Parathyroid adenoma (tissue), 2 donors: ENCODE results near the gene CFAP157.

Source experiments
- H2AFZ ChIP-seq: fragments of 300-600 bp; sonication (generic); one replicate; pipeline ENCODE4 v1.7.0; 2017; ENCODE audit warnings: antibody characterized with exemption, mild to moderate bottlenecking
- H3K27ac ChIP-seq: fragments of 300-600 bp; sonication (generic); one replicate; pipeline ENCODE4 v1.7.0; 2017
- H3K27me3 ChIP-seq: fragments of 300-600 bp; sonication (generic); one replicate; pipeline ENCODE4 v1.7.0; 2017; ENCODE audit warnings: low read length; ENCODE audit not compliant: control insufficient read depth, insufficient read depth
- H3K36me3 ChIP-seq: fragments of 300-600 bp; sonication (generic); one replicate; pipeline ENCODE4 v1.7.0; 2017; ENCODE audit warnings: low read length; ENCODE audit not compliant: control insufficient read depth, insufficient read depth
- H3K4me1 ChIP-seq: fragments of 300-600 bp; sonication (generic); one replicate; pipeline ENCODE4 v1.7.0; 2017; ENCODE audit warnings: control low read depth
- H3K4me2 ChIP-seq: fragments of 300-600 bp; sonication (generic); one replicate; pipeline ENCODE4 v1.7.0; 2017; ENCODE audit warnings: low read length
- H3K4me3 ChIP-seq: fragments of 300-600 bp; sonication (generic); one replicate; pipeline ENCODE4 v1.7.0; 2017; ENCODE audit warnings: low read depth, low read length
- H3K79me2 ChIP-seq: fragments of 300-600 bp; sonication (generic); one replicate; pipeline ENCODE4 v1.7.0; 2017; ENCODE audit warnings: control low read depth
- H3K9ac ChIP-seq: fragments of 300-600 bp; sonication (generic); one replicate; pipeline ENCODE4 v1.7.0; 2017; ENCODE audit warnings: mild to moderate bottlenecking
- H3K9me3 ChIP-seq: fragments of 300-600 bp; sonication (generic); one replicate; pipeline ENCODE4 v1.7.0; 2017; ENCODE audit warnings: low read length; ENCODE audit not compliant: control insufficient read depth
- TF ChIP-seq, protein P1 (sequence below): fragments of 300-600 bp; sonication (generic); IDR thresholded peaks from one replicate; pipeline ENCODE4 v1.7.0; 2017; ENCODE audit warnings: antibody characterized with exemption, mild to moderate bottlenecking
- donor health status: primary hyperparathyroidism.

Gene CFAP157

GRCh38 chr9:127703289-127703946 is 3.4 kb upstream of the CFAP157 start:
- H3K9me3 ChIP-seq: no peaks in the 10 kb centered on the region
- H3K4me1 ChIP-seq: peaks cover 7% of the 10 kb centered on the region
- H3K36me3 ChIP-seq: no peaks in the 10 kb centered on the region
- H3K79me2 ChIP-seq: no peaks in the 10 kb centered on the region
- no peak overlapping the region for H3K9ac ChIP-seq
- no peak overlapping the region for H3K4me2 ChIP-seq
- H3K4me3 ChIP-seq: no peak overlapping the region
- TF ChIP-seq, protein P1, sequence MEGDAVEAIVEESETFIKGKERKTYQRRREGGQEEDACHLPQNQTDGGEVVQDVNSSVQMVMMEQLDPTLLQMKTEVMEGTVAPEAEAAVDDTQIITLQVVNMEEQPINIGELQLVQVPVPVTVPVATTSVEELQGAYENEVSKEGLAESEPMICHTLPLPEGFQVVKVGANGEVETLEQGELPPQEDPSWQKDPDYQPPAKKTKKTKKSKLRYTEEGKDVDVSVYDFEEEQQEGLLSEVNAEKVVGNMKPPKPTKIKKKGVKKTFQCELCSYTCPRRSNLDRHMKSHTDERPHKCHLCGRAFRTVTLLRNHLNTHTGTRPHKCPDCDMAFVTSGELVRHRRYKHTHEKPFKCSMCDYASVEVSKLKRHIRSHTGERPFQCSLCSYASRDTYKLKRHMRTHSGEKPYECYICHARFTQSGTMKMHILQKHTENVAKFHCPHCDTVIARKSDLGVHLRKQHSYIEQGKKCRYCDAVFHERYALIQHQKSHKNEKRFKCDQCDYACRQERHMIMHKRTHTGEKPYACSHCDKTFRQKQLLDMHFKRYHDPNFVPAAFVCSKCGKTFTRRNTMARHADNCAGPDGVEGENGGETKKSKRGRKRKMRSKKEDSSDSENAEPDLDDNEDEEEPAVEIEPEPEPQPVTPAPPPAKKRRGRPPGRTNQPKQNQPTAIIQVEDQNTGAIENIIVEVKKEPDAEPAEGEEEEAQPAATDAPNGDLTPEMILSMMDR: no peak
- H2AFZ ChIP-seq: no peak overlapping the region
- H3K27ac ChIP-seq: no peak overlapping the region
- no peaks in the 10 kb centered on the region for H3K27me3 ChIP-seq

- H2AFZ ChIP-seq: no peak overlapping the region
- TF ChIP-seq, protein P1: no peak
- H3K36me3 ChIP-seq: no peaks in the 10 kb centered on the region
- no peaks in the 10 kb centered on the region for H3K9me3 ChIP-seq
- peaks cover 6% of the 10 kb centered on the region for H3K4me1 ChIP-seq
- no peak overlapping the region for H3K4me2 ChIP-seq
- H3K79me2 ChIP-seq: no peaks in the 10 kb centered on the region
- H3K4me3 ChIP-seq: no peak overlapping the region
- H3K27ac ChIP-seq: no peak overlapping the region
- no peak overlapping the region for H3K9ac ChIP-seq
- H3K27me3 ChIP-seq: no peaks in the 10 kb centered on the region
Observed at GRCh38 chr9:127705577-127706379, 1.0 kb upstream of the CFAP157 start.

- TF ChIP-seq, protein P1: no peak
Observed at GRCh38 chr9:127707766-127708165, 978 bp downstream of the CFAP157 start.

DNA sequence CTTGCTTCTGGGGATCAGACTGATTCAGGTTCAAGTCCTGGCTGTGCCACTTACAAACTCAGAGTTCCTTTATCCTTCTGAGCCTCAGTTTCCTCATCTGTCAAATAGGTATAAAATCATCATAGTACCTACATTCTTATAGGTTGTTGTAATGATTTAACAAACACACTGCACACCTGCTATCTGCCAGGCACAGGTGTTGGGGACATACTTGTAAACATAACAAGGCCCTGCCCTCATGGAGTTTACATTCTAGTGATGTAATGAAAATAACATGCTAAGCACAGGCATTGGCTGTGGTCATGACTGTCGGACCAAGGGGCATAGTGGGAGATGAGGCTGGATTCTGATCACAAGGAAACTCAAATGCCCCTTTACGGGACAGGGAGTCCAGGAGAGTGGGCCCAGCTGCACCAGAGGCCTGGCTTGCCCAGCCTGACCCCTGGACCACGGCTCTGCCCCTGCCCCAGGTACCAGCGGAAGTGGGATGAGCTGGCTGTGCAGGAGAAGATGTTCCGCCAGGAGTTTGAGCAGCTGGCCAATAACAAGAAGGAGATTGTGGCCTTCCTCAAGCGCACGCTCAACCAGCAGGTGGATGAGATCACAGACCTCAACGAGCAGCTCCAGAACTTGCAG is 2.3 kb downstream of the CFAP157 start:
- H3K79me2 ChIP-seq: no peaks in the 10 kb centered on the region
- H3K4me2 ChIP-seq: no peak overlapping the region
- no peaks in the 10 kb centered on the region for H3K27me3 ChIP-seq
- no peaks in the 10 kb centered on the region for H3K9me3 ChIP-seq
- H3K36me3 ChIP-seq: no peaks in the 10 kb centered on the region
- H3K4me1 ChIP-seq: no peaks in the 10 kb centered on the region
- no peak overlapping the region for H3K4me3 ChIP-seq
- H3K27ac ChIP-seq: no peak overlapping the region
- no peak overlapping the region for H3K9ac ChIP-seq
- TF ChIP-seq, protein P1: no peak
- no peak overlapping the region for H2AFZ ChIP-seq

More at GRCh38 chr9:127707766-127708165, 978 bp downstream of the CFAP157 start:
- no peaks in the 10 kb centered on the region for H3K27me3 ChIP-seq
- H3K27ac ChIP-seq: no peak overlapping the region
- no peaks in the 10 kb centered on the region for H3K79me2 ChIP-seq
- no peak overlapping the region for H3K4me3 ChIP-seq
- no peaks in the 10 kb centered on the region for H3K36me3 ChIP-seq
- no peaks in the 10 kb centered on the region for H3K4me1 ChIP-seq
- no peak overlapping the region for H3K4me2 ChIP-seq
- H3K9ac ChIP-seq: no peak overlapping the region
- H2AFZ ChIP-seq: no peak overlapping the region
- no peaks in the 10 kb centered on the region for H3K9me3 ChIP-seq
